Measurements from ENCODE around the gene EPYC. TPM values are rescaled to one million over a fixed set of nuclear protein-coding genes. Genes with fewer than 3 reads are reported as not detected.

Gene EPYC
- total and polyA plus RNA-seq, 2 experiments from 2014 or later, result 0.27 to 0.40 TPM

DNA sequence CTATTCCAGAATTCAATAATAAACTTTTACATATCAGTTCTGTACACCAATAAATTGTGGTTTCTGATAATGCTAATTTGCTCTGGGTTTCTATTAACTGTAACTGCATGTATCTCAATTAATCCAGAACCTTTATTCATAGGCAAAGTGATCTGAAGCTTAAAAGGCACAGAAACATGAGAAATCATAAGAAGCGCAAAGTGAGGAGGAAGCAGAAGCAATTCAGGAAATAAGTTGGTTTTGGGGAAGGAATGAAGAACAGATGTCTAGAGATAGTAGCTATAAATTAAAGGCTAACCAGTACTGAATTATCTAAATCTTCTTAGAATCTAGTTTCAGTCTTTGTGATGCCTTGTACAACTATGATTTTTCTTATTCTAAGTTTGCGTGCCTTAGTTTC is 28.5 kb upstream of the EPYC start:
- no peak overlapping the region for H2AFZ ChIP-seq
- no peaks in the 10 kb centered on the region for H3K27me3 ChIP-seq
- no peaks in the 10 kb centered on the region for H3K36me3 ChIP-seq (replicated peaks; ENCODE audit: insufficient read depth, low read depth)
- DNase-seq (ENCODE audit: low spot score), result no peak
- H3K4me1 ChIP-seq (ENCODE audit: insufficient read depth), result no peaks in the 10 kb centered on the region
- no peaks in the 10 kb centered on the region for H4K20me1 ChIP-seq (ENCODE audit: insufficient read depth, poor library complexity, severe bottlenecking)
- no peaks in the 10 kb centered on the region for H3K9me3 ChIP-seq (ENCODE audit: low read depth)
- TF ChIP-seq CTCF (IDR thresholded peaks at IDR 0.05; ENCODE audit: poor library complexity) (no peak), EZH2phosphoT487 (IDR thresholded peaks at IDR 0.05; ENCODE audit: low read depth, severe bottlenecking, unreplicated experiment) (no peak), EZH2 (IDR thresholded peaks at IDR 0.05; ENCODE audit: borderline replicate concordance) (no peak)
- 92% methylated on average over 2 of the region's 2 CpGs for WGBS (ENCODE audit: low lambda C conversion rate, missing lambda C conversion rate)
- H3K27ac ChIP-seq, result no peak overlapping the region
- no peaks in the 10 kb centered on the region for H3K79me2 ChIP-seq
- H3K4me2 ChIP-seq, result no peak overlapping the region
- H3K4me3 ChIP-seq, result no peak overlapping the region
- no peaks in the 10 kb centered on the region for H3K9me2 ChIP-seq (replicated peaks; ENCODE audit: insufficient read depth)

DNA sequence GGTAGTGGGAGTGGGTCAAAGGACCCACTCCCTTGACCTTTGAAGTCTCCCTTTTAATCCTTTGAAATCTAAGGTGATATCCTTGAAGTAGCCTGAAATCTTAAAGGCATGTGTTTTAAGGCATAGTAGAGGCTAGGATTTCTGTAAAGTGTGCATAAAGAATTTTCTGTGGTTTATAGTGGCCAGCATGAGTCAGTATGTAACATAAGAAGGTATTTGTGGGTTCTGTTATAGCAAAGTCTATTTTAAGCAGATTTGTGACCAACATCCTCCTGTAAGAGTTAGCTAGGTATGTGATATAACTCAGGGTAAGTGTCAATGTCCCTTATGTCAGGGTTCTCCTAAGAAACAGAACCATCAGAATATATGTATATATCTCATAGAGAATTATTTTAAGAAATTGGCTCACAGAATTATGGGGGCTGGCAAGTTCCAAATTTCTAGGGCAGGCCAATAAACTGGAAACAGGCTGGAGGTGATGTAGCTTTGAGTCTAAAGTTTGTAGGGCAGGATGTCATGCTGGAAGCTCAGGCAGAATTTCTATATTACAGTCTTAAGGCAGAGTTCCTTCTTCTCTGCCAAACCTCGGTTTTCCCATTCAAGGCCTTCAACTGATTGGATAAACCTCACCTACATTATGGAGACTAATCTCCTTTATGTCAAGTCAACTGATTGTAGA is 18.7 kb upstream of the EPYC start:
- no peaks in the 10 kb centered on the region for H3K27me3 ChIP-seq
- no peak overlapping the region for H2AFZ ChIP-seq
- TF ChIP-seq EZH2phosphoT487 (IDR thresholded peaks at IDR 0.05; ENCODE audit: low read depth, severe bottlenecking, unreplicated experiment), result no peak
- TF ChIP-seq EZH2 (IDR thresholded peaks at IDR 0.05; ENCODE audit: borderline replicate concordance), result no peak
- no peak for TF ChIP-seq CTCF (IDR thresholded peaks at IDR 0.05; ENCODE audit: poor library complexity)
- H3K4me3 ChIP-seq, result no peak overlapping the region
- H4K20me1 ChIP-seq (ENCODE audit: insufficient read depth, poor library complexity, severe bottlenecking), result no peaks in the 10 kb centered on the region
- no peaks in the 10 kb centered on the region for H3K9me3 ChIP-seq (ENCODE audit: low read depth)
- WGBS (ENCODE audit: low lambda C conversion rate, missing lambda C conversion rate), result 70% methylated on average over 1 of the region's 1 CpG
- DNase-seq (ENCODE audit: low spot score), result no peak
- H3K27ac ChIP-seq, result no peak overlapping the region
- H3K4me1 ChIP-seq (ENCODE audit: insufficient read depth), result no peaks in the 10 kb centered on the region
- no peak overlapping the region for H3K4me2 ChIP-seq
- H3K79me2 ChIP-seq, result no peaks in the 10 kb centered on the region
- H3K9me2 ChIP-seq (replicated peaks; ENCODE audit: insufficient read depth), result no peaks in the 10 kb centered on the region
- H3K36me3 ChIP-seq (replicated peaks; ENCODE audit: insufficient read depth, low read depth), result no peaks in the 10 kb centered on the region

GRCh38 chr12:91021076-91021475 is 16.3 kb upstream of the EPYC start:
- H3K27me3 ChIP-seq, result no peaks in the 10 kb centered on the region
- 95% methylated on average over 2 of the region's 2 CpGs for WGBS (ENCODE audit: low lambda C conversion rate, missing lambda C conversion rate)
- DNase-seq (ENCODE audit: low spot score), result no peak
- H3K4me1 ChIP-seq (ENCODE audit: insufficient read depth), result no peaks in the 10 kb centered on the region
- H3K27ac ChIP-seq, result no peak overlapping the region
- no peaks in the 10 kb centered on the region for H4K20me1 ChIP-seq (ENCODE audit: insufficient read depth, poor library complexity, severe bottlenecking)
- no peak overlapping the region for H3K4me2 ChIP-seq
- no peaks in the 10 kb centered on the region for H3K9me2 ChIP-seq (replicated peaks; ENCODE audit: insufficient read depth)
- H3K36me3 ChIP-seq (replicated peaks; ENCODE audit: insufficient read depth, low read depth), result no peaks in the 10 kb centered on the region
- no peaks in the 10 kb centered on the region for H3K79me2 ChIP-seq
- TF ChIP-seq EZH2phosphoT487 (IDR thresholded peaks at IDR 0.05; ENCODE audit: low read depth, severe bottlenecking, unreplicated experiment) (no peak), EZH2 (IDR thresholded peaks at IDR 0.05; ENCODE audit: borderline replicate concordance) (no peak), CTCF (IDR thresholded peaks at IDR 0.05; ENCODE audit: poor library complexity) (no peak)
- no peak overlapping the region for H3K4me3 ChIP-seq
- H3K9me3 ChIP-seq (ENCODE audit: low read depth), result no peaks in the 10 kb centered on the region
- no peak overlapping the region for H2AFZ ChIP-seq
